ENCODE measurements around the gene SLC22A8. TPM values are rescaled to one million over a fixed set of nuclear protein-coding genes. Genes with fewer than 3 reads are reported as not detected.
"Not testable (repeated sequence)": the region's sequence is repeated elsewhere in the genome, so short reads cannot be mapped to it uniquely, and the experiment has no call there.

Gene SLC22A8
- total RNA-seq, 2 donors from 2014 or later = 0.11 TPM; not detected in 1

DNA sequence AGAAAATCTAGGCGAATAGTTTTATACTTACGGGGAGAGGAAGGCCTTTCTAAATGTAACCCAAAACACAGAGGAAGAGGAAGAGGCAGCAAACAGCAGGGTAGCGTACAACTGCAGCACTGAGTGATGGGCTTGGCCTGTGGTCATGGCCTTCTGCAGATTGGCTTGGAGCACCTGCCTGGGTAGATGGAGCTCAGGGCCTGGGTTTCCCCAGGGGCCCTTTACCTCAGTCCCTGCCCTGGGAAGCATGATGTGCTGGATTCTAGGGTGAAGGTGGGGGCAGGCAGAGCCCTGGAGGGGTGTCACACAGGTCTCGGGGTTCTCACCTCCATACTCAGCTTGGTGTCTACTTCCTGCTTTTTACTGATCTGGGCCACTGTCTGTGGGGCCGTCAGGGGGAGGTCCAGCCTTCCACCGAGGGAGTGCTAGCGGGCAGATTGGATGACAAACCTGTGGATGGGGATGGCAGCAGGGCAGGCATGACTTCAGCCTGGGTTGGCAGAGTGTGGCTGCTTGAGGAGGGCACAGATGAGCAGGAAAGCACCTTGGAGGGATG is 66.8 kb downstream of the SLC22A8 start:
- no peaks in the 10 kb centered on the region for H3K4me1 ChIP-seq (replicated peaks)
- TF ChIP-seq POLR2A (IDR thresholded peaks at IDR 0.05) = no peak
- TF ChIP-seq, protein P1, sequence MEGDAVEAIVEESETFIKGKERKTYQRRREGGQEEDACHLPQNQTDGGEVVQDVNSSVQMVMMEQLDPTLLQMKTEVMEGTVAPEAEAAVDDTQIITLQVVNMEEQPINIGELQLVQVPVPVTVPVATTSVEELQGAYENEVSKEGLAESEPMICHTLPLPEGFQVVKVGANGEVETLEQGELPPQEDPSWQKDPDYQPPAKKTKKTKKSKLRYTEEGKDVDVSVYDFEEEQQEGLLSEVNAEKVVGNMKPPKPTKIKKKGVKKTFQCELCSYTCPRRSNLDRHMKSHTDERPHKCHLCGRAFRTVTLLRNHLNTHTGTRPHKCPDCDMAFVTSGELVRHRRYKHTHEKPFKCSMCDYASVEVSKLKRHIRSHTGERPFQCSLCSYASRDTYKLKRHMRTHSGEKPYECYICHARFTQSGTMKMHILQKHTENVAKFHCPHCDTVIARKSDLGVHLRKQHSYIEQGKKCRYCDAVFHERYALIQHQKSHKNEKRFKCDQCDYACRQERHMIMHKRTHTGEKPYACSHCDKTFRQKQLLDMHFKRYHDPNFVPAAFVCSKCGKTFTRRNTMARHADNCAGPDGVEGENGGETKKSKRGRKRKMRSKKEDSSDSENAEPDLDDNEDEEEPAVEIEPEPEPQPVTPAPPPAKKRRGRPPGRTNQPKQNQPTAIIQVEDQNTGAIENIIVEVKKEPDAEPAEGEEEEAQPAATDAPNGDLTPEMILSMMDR (IDR thresholded peaks at IDR 0.05) = no peak
- no peak for TF ChIP-seq POLR2AphosphoS5 (IDR thresholded peaks at IDR 0.05)
- no peak overlapping the region for H3K4me3 ChIP-seq
- H3K27me3 ChIP-seq (replicated peaks; ENCODE audit: insufficient read depth) = no peaks in the 10 kb centered on the region
- intact Hi-C loops (cut with DNase I) = no loop called here
- H3K36me3 ChIP-seq = no peaks in the 10 kb centered on the region
- no peak for DNase-seq (ENCODE audit: low spot score)
- no peaks in the 10 kb centered on the region for H3K9me3 ChIP-seq
- H3K27ac ChIP-seq = no peak overlapping the region
- WGBS = 72% methylated on average over 7 of the region's 7 CpGs

DNA sequence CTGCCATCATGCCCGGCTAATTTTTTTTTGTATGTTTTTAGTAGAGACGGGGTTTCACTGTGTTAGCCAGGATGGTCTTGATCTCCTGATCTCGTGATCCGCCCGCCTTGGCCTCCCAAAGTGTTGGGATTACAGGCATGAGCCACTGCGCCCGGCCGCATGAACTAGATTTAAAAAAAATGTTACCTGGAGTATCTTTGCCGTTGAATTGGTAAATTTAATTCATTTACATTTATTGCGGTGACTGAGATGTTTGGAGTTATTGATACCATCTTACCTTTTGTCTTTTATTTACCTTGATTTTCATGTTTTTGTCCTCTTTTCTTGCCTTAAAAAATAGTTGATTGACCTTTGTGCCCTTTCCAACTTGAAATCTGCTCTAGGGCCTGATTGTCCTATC is 70.1 kb downstream of the SLC22A8 start:
- H3K9me3 ChIP-seq; H3K27ac ChIP-seq; intact Hi-C loops (cut with DNase I); H3K4me3 ChIP-seq; H3K36me3 ChIP-seq; DNase-seq (ENCODE audit: low spot score); H3K4me1 ChIP-seq (replicated peaks); H3K27me3 ChIP-seq (replicated peaks; ENCODE audit: insufficient read depth): not testable (repeated sequence)
- 94% methylated on average over 10 of the region's 10 CpGs for WGBS

Other genes starting within 250 kb of the SLC22A8 start
- 10 to 100 TPM; 22.2 to 36.2 TPM for gene TAF6L, start 244.4 kb downstream of the SLC22A8 start, total RNA-seq
- gene TMEM179B, start 228.4 kb downstream of the SLC22A8 start, total RNA-seq = 100 to 1,000 TPM; 139 to 200 TPM
- gene TMEM223, start 223.8 kb downstream of the SLC22A8 start, total RNA-seq = 10 to 100 TPM; 35.8 to 73.6 TPM
- gene NXF1, start 210.4 kb downstream of the SLC22A8 start, total RNA-seq = 10 to 100 TPM; 75.6 to 98.2 TPM
- gene STX5, start 183.8 kb downstream of the SLC22A8 start, total RNA-seq = 10 to 100 TPM; 34.5 to 57.5 TPM
- not detected for gene TEX54, start 183.0 kb downstream of the SLC22A8 start, total RNA-seq
- gene WDR74, start 176.3 kb downstream of the SLC22A8 start, total RNA-seq = 10 to 100 TPM; 44.5 to 46.1 TPM
- gene SLC3A2, start 134.9 kb downstream of the SLC22A8 start, total RNA-seq = 100 to 1,000 TPM; 158 to 235 TPM
- 100 to 1,000 TPM in 1 of 2 donors, 10 to 100 TPM in 1; 38.1 to 107 TPM for gene CHRM1, start 94.5 kb downstream of the SLC22A8 start, total RNA-seq
- gene SLC22A6, start 30.9 kb downstream of the SLC22A8 start, total RNA-seq = not detected
- gene SLC22A24, start 128.4 kb upstream of the SLC22A8 start, total RNA-seq = not detected
- gene SLC22A25, start 227.8 kb upstream of the SLC22A8 start, total RNA-seq = not detected

Measured in prostate gland (tissue), 2 donors.